HEK293T (cell line): ENCODE measurements around the gene GYG2.

Experiments used
- FOXM1 ChIP-seq: fragments of 450-650 bp; IDR thresholded peaks from 2 replicates; pipeline ENCODE4 v1.6.1; 2017; ENCODE audit warnings: mild to moderate bottlenecking, borderline replicate concordance
- SUZ12 ChIP-seq: fragments of 450-650 bp; IDR thresholded peaks from 2 replicates; pipeline ENCODE4 v1.6.1; 2016; ENCODE audit warnings: mild to moderate bottlenecking

- TF ChIP-seq FOXM1 (no peak), SUZ12 (no peak)
Measured at GRCh38 chrX:2908125-2908685, 79.5 kb downstream of the GYG2 start.
